HG02840 (cell line): ENCODE results near the gene DRG1.
"Not testable (repeated sequence)": the region's sequence is repeated elsewhere in the genome, so short reads cannot be mapped to it uniquely, and the experiment has no call there.

Source experiments
- ATAC-seq: cut with Tn5 transposase; IDR thresholded peaks from one replicate; pipeline ENCODE4 v1.9.1; 2021; ENCODE audit warnings: mild to moderate bottlenecking, moderate library complexity, moderate number of reproducible peaks; ENCODE audit not compliant: unreplicated experiment, low FRiP score

The DRG1 gene, protein sequence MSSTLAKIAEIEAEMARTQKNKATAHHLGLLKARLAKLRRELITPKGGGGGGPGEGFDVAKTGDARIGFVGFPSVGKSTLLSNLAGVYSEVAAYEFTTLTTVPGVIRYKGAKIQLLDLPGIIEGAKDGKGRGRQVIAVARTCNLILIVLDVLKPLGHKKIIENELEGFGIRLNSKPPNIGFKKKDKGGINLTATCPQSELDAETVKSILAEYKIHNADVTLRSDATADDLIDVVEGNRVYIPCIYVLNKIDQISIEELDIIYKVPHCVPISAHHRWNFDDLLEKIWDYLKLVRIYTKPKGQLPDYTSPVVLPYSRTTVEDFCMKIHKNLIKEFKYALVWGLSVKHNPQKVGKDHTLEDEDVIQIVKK

DNA sequence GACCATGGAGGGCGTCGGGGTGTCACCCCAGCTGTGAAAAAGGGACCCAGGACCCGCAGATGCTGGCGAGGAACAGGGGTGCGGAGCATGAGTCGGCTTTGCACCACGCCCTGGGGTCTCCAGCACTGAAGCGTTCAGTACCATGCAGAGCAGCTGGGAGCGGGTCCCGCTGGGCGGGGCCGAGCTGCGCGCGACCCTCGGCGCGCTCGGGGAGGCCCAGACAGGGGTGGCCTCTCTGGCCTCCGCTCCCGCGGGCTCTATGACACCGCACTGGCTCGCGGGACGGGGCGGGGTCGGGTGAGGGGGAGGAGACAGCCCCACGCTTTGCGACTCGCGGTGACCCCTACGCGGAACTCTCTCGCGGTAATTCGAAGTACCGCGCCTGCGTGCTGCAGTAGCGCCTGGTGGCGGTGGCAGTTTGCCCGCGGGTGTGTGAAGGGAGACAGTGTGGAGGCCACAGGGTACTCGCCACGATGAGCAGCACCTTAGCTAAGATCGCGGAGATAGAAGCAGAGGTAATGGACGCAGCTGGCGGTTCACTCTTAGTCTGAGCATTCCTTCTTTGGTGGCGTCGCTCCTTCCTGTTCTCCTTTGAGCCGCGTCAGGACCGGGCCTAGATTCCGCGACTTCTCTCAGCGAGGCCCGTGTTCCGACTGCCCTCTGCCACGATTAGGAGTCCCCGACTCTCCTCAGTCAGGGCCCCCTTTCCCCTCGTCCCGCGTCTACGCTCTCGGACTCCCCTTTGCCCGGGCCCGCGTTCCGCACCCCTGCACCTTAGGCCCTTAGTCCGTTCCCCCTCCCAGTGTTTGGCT, at the start of gene DRG1:
Gene DRG1, plus strand, starts transcription at position 394 of the 812 bp plus-strand sequence. Its CDS starts 80 bp downstream, at position 474.
- peak; percentile 93 for ATAC-seq

GRCh38 chr22:31349960-31350359, 49.4 kb upstream of the DRG1 start:
- ATAC-seq, result no peak

DNA sequence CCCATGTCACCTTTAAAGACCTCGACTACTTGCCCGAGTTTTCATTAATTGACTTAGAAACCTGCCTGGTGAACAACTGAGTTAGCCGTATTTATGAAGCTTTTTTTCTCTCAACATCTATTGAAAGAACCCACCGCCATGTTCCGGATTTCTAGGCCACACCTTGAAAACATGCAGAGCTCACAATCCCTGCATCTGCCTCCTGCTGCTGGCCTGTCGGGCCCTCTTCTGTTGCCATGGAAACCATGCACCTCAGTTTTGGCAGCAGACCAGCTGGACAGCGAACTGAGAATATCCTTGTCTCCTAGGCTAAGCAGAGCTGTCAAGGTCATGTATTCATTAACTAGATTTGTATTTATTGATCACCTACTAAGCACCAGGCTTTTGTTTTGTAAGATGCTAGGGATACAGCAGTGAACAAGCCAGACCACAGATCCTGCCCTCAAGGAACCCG, 49.0 kb upstream of the DRG1 start:
- no peak for ATAC-seq

GRCh38 chr22:31354515-31354914, 44.9 kb upstream of the DRG1 start:
- ATAC-seq, result no peak

- no peak for ATAC-seq
These were observed 39.4 kb upstream of the DRG1 start for GRCh38 chr22:31360029-31360428.

DNA sequence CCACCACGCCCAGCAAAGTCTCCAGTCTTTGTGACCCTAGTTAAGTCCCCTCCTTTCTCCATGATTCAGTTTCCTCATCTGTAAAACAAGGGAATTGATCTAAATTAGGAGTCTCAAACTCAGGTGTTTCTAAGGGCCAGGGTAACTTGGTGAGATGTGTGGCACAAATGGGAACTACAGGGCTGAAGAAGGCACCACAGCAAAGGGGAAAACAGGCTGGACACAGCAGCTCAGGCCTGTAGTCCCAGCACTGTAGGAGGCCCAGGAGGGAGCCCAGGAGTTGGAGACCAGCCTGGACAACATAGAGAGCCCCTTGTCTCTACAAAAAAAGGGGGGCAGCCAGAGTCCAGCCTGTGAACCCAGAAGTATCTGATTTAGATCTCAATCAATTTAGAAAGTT, 37.7 kb upstream of the DRG1 start:
- ATAC-seq, result no peak

- ATAC-seq, result no peak
These were observed 35.4 kb upstream of the DRG1 start for GRCh38 chr22:31363885-31364465.

- no peak for ATAC-seq
These were observed 32.0 kb upstream of the DRG1 start for GRCh38 chr22:31367426-31367825.

DNA sequence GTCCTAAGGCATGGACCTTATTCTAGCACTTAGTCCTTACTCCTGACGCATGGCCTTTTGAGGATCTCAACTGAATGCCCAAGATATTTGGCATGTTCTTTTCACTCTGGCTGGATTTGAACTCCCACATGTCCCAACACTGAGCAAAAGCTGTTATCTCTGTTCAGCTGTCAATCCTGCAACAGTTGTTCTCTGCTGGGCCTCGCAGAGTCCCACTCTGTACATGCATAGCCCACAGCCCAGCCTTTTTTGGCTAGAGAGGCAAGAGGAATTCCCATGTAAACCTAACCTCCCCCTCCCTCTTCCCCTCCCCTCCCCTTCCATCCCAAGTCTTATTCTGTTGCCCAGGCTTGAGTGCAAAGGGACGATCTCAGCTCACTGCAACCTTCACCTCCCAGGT, 21.8 kb upstream of the DRG1 start:
- no peak for ATAC-seq

DNA sequence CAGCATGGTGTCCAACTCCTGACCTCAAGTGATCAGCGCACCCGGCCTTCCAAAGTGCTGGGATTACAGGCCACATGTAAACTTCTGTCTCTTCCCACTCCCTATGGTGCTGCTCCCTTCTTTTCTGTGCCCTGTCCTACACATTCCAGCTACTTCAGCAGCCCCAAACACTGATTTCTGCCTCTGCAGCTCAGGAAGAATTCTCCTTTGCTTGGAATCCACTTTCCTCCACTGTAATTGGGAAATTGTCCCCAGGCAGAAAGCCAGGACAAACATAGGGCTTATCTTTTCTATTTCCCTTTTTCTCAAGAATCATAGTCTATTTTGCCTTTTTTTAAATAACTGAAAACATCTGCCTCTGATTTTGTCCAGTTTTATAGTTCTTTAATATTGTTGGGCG, 21.3 kb upstream of the DRG1 start:
- ATAC-seq, result no peak

- not testable (repeated sequence) for ATAC-seq
These were observed 20.8 kb upstream of the DRG1 start for GRCh38 chr22:31378651-31379050.

- no peak for ATAC-seq
These were observed 5.5 kb upstream of the DRG1 start for GRCh38 chr22:31393893-31394292.

GRCh38 chr22:31394326-31394725, 5.1 kb upstream of the DRG1 start:
- ATAC-seq, result no peak

DNA sequence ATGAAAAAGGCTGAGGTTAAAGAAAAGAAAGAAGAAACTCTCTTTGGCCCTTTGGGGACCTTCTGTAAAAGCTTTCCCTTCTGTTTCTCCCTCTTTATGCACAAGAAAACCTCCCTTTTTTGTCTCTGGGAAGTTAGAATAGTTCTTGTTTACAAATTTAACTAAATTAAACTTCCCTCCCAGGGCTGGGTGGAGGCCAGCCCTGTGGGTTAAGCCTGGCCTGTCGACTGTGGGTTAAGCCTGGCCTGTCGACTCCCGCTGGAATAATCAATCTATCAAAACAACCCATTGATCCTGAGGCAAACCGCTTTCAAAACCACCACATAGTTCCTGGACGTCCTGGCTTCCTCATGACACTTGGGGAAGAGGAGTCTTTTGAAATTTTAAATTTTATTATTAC, 1.2 kb upstream of the DRG1 start:
- ATAC-seq, result no peak

DNA sequence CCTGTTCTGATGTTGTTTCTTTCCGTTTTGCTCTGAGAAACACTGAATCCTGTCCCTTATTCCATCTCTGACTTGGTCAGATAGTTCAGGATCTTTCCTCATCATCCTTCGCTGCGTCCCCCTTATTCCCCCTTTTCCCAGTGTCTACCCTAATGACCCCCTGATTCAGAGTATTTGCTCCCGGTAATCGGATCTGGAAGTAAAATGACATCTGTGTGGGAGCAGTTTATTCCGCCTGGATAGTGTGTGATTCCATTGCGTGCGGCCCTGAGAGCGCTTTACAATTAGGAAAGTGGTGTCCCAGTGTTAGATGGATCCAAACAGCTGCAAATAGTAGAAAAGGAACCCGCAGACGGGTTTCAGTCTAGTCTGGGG, 606 bp downstream of the DRG1 start:
- no peak for ATAC-seq

GRCh38 chr22:31402350-31402749, 2.9 kb downstream of the DRG1 start:
- not testable (repeated sequence) for ATAC-seq

DNA sequence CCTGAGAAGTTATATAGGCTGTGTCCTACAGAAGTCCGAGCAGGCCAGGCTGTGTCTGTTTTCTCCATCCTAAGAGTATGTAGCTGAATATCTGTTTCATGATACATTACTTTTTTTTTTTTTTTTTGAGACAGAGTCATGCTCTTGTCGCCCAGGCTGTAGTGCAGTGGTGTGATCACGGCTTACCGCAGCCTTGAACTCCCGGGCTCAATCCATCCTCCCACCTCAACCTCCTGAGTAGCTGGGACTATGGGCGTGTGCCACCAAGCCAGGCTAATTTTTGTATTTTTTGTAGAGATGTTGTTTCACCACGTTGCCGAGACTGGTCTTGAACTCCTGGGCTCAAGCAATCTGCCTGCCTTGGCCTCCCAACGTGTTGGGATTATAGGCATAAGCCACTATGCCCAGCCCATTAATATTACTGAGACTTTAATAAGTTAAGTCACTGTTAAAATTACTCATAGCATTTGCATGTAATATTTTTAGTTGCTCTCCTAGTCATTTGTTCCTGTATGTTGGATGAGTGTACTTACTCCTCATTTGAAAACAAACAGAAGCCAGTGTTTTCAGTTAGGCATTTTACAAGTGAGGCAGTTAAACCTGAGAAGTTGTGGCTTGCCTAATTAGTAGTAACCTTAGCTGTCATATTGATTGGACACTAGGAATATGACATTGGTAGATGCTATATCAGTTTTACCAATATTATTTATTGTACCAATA, 26.1 kb downstream of the DRG1 start:
- no peak for ATAC-seq

DNA sequence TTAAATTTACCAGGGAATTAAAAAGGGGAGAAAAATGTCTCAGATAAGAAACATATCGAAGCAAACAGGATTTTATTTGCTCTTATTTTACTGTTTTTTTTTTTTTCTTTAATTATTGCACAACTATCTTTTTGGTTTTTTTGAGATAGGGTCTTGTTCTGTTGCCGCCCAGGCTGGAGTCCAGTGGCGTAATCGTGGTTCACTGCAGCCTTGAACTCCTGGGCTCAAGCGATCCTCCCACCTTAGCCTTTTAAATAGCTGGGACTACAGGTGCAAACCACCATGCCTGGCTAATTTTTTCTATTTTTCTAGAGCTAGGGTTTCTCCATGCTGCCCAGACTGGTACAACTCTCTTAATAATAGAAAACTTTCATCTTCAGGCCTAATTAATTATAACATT, 32.5 kb downstream of the DRG1 start:
- no peak for ATAC-seq

DNA sequence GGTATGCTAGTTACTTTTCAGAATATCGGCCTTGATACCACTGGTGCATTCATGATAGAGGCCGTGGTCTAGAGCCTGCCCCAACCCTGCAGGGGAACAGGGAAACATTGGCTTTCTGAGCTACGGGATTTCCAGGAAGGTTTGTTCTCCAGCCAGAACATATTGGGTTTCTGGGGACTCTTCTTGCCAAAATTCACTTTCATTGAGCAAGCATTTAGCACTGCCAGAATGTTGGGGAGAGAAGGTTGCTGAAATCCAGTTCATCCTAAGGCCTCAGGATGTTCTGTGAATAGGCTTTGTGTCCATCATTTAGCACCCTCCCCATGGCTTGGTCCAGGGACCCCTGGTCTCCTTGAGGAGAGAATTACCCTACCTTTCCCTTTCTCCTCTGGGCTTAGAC, 36.7 kb downstream of the DRG1 start:
- ATAC-seq, result no peak

DNA sequence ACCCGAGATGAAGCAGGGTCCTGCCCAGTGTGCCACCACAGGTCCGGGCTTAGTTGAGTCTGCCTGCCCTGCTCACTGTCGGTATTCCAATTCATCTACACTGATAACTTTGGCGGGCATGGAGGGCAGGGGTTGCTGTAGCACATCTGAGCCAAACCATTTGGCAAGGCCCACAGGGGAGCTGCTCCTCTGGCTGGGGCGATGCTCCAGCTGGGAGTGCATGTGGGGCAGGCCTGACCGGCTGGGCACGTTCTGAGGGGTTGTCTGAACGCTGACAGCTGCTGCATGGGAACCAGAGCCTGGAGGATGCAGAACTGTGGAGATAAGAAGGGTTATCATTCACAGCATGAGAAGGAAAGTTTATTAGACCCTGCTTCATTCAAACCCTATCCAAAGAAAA, 40.4 kb downstream of the DRG1 start:
- no peak for ATAC-seq

- no peak for ATAC-seq
These were observed 41.3 kb downstream of the DRG1 start for GRCh38 chr22:31440681-31441080.
